H1 (cell line): Measurements from ENCODE around the gene CCDC192.

Experiments
- ASH2L ChIP-seq: fragments of 200-600, 300-600 bp; sonication (generic); IDR thresholded peaks from one replicate; pipeline ENCODE4 v1.7.1; 2017; ENCODE audit warnings: low read length
- ATF3 ChIP-seq: IDR thresholded peaks from 2 replicates; pipeline ENCODE4 v1.6.1; 2011; ENCODE audit warnings: low read depth, mild to moderate bottlenecking, low read length; ENCODE audit not compliant: insufficient read depth
- CTCF ChIP-seq, 3 experiments: IDR thresholded peaks; 1 replicate in 2 of 3; 2 replicates in 1 of 3; pipeline versions ENCODE4 v1.5.1 to v1.6.1; 2011; ENCODE audit warnings: low read length in 3 of 3, mild to moderate bottlenecking in 3 of 3, inconsistent platforms in 2 of 3, low read depth in 1 of 3, moderate library complexity in 1 of 3; ENCODE audit not compliant: insufficient read depth in 1 of 3; ENCODE audit errors: control extremely low read depth in 1 of 3
- POLR2A ChIP-seq, 2 experiments: IDR thresholded peaks; 1 replicate in 1 of 2; 2 replicates in 1 of 2; pipeline ENCODE4 v1.6.1; 2011; ENCODE audit warnings: low read depth in 2 of 2, low read length in 2 of 2, mild to moderate bottlenecking in 2 of 2; ENCODE audit errors: control extremely low read depth in 1 of 2
- SIN3A ChIP-seq, 2 experiments: IDR thresholded peaks in 1 of 2; conservative IDR thresholded peaks in 1 of 2; 2 replicates each; pipeline ENCODE4 v1.6.1; 2011 to 2012; ENCODE audit warnings: low read length in 2 of 2, improper control_type of control experiment in 1 of 2, low read depth in 1 of 2, mild to moderate bottlenecking in 1 of 2

- TF ChIP-seq POLR2A (IDR thresholded peaks at IDR 0.05; ENCODE audit: control extremely low read depth in 1 of 2, low read depth in 2 of 2, low read length in 2 of 2) (no peak), CTCF (IDR thresholded peaks at IDR 0.05; ENCODE audit: control extremely low read depth in 1 of 3, insufficient read depth in 1 of 3, low read depth in 1 of 3, low read length in 3 of 3) (peak; percentile 20 to 53 (median 47)), ATF3 (no peak), ASH2L (no peak), SIN3A (conservative IDR thresholded peaks at IDR 0.05 in 1 of 2, IDR thresholded peaks at IDR 0.05 in 1 of 2; ENCODE audit: low read depth in 1 of 2, low read length in 2 of 2) (no peak)
Measured at GRCh38 chr5:127875235-127876021, 172.2 kb downstream of the CCDC192 start.
